Sigmoid colon (tissue), 4 donors: ENCODE measurements around the gene CYBC1.

Experiments used
- CTCF ChIP-seq, 4 experiments: fragments of 450-650 bp in 3 of 4; fragments of 200-600 bp in 1 of 4; IDR thresholded peaks; one replicate each; pipeline ENCODE4 v1.5.1; 2016 to 2019; ENCODE audit warnings: antibody characterized with exemption in 4 of 4, mild to moderate bottlenecking in 3 of 4, moderate library complexity in 2 of 4
- EP300 ChIP-seq, 4 donors: sonication (generic); formaldehyde crosslinking; IDR thresholded peaks; one replicate each; pipeline ENCODE4 v1.6.1; 2017; ENCODE audit warnings: antibody characterized with exemption in 4 of 4
- POLR2A ChIP-seq, 2 donors: fragments of 450-650 bp; IDR thresholded peaks; one replicate each; pipeline ENCODE4 v1.6.1; 2016; ENCODE audit warnings: antibody characterized with exemption in 2 of 2, mild to moderate bottlenecking in 2 of 2, moderate library complexity in 2 of 2
- POLR2AphosphoS5 ChIP-seq, 4 donors: sonication (generic); formaldehyde crosslinking; IDR thresholded peaks; one replicate each; pipeline ENCODE4 v1.6.1; 2017; ENCODE audit warnings: antibody characterized with exemption in 4 of 4

- TF ChIP-seq CTCF (IDR thresholded peaks at IDR 0.05) = no peak
- no peak for TF ChIP-seq POLR2A (IDR thresholded peaks at IDR 0.05)
- TF ChIP-seq EP300 (IDR thresholded peaks at IDR 0.05) = no peak
- no peak for TF ChIP-seq POLR2AphosphoS5 (IDR thresholded peaks at IDR 0.05)
Observed at GRCh38 chr17:82474223-82475010, 23.9 kb upstream of the CYBC1 start.
